DND-41 (cell line): Measurements from ENCODE around the gene STARD4.
A peak's percentile ranks its signal among the peaks of the same experiment; 100 is the strongest.

Source experiments
- ATAC-seq: fragments of 200-7000 bp; cut with Tn5 transposase; 3 replicates; pipeline ENCODE4 v1.9.1; 2021; ENCODE audit warnings: low read depth; ENCODE audit not compliant: insufficient read depth
- DNase-seq: peaks from one replicate; pipeline ENCODE4 v3.0.0-alpha.2; 2020
- H2AFZ ChIP-seq: 2 replicates; pipeline ENCODE4 v1.6.0; 2012; ENCODE audit warnings: low read depth, low read length
- H3K27ac ChIP-seq: 2 replicates; pipeline ENCODE4 v1.5.1; 2012; ENCODE audit warnings: low read length, inconsistent platforms
- H3K27me3 ChIP-seq: fragments of 200-600 bp; sonication (generic); 2 replicates; pipeline ENCODE4 v1.6.0; 2012; ENCODE audit warnings: low read length, mild to moderate bottlenecking, inconsistent platforms; ENCODE audit not compliant: insufficient read depth, poor library complexity
- H3K36me3 ChIP-seq: 2 replicates; pipeline ENCODE4 v1.5.1; 2012; ENCODE audit warnings: low read length, inconsistent platforms; ENCODE audit not compliant: insufficient read depth
- H3K4me1 ChIP-seq: 2 replicates; pipeline ENCODE4 v1.5.1; 2012; ENCODE audit warnings: mild to moderate bottlenecking, low read length; ENCODE audit not compliant: insufficient read depth
- H3K4me2 ChIP-seq: 2 replicates; pipeline ENCODE4 v1.6.0; 2012; ENCODE audit warnings: mild to moderate bottlenecking, moderate library complexity, low read length, inconsistent platforms; ENCODE audit not compliant: insufficient read depth
- H3K4me3 ChIP-seq, 2 experiments: fragments of 200-600 bp in 1 of 2; shearing (Covaris generic) in 1 of 2; 2 replicates each; pipeline ENCODE4 v1.5.1; 2012 to 2016; ENCODE audit warnings: inconsistent platforms in 2 of 2, low read length in 2 of 2, mild to moderate bottlenecking in 2 of 2, low read depth in 1 of 2, moderate library complexity in 1 of 2
- H3K79me2 ChIP-seq: 2 replicates; pipeline ENCODE4 v1.6.0; 2012; ENCODE audit warnings: low read length, inconsistent platforms; ENCODE audit not compliant: insufficient read depth
- H3K9ac ChIP-seq: 2 replicates; pipeline ENCODE4 v1.6.0; 2012; ENCODE audit warnings: low read depth, mild to moderate bottlenecking, inconsistent platforms, low read length, moderate library complexity
- H3K9me3 ChIP-seq: 2 replicates; pipeline ENCODE4 v1.5.1; 2012; ENCODE audit warnings: low read length, moderate library complexity, mild to moderate bottlenecking, inconsistent platforms; ENCODE audit not compliant: insufficient read depth, severe bottlenecking
- H4K20me1 ChIP-seq: 2 replicates; pipeline ENCODE4 v1.6.0; 2012; ENCODE audit warnings: low read length; ENCODE audit not compliant: insufficient read depth
- EZH2 ChIP-seq: IDR thresholded peaks from 3 replicates; pipeline ENCODE4 v1.6.1; 2012; ENCODE audit warnings: borderline replicate concordance, low read depth, mild to moderate bottlenecking, moderate library complexity, low read length, inconsistent platforms; ENCODE audit not compliant: severe bottlenecking
- TF ChIP-seq, protein P1 (sequence below): IDR thresholded peaks from 2 replicates; pipeline ENCODE4 v1.5.1; 2012; ENCODE audit warnings: borderline replicate concordance, low read length, moderate library complexity, mild to moderate bottlenecking; ENCODE audit not compliant: poor library complexity, severe bottlenecking; ENCODE audit errors: extremely low read depth

STARD4 gene

DNA sequence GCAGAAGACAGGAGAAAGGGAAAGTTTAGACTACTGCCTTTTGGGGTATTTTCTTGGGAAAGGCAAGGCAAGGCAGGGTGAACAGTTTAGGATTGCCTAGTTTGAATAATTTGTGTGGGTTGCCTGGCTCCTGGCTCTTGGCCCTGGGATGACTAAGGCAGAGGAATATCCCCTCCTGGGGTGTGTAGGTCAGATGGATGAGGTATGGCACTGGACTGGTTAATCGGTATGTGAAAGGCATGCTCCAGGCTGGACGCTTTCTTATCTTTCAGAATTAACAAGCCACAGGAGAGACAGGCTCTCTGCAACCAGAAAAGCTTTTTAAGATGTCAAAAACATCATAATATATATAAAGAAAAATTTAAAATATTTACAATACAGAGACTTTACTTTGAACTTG is 58.6 kb downstream of the STARD4 start:
- no peak overlapping the region for H3K9ac ChIP-seq

DNA sequence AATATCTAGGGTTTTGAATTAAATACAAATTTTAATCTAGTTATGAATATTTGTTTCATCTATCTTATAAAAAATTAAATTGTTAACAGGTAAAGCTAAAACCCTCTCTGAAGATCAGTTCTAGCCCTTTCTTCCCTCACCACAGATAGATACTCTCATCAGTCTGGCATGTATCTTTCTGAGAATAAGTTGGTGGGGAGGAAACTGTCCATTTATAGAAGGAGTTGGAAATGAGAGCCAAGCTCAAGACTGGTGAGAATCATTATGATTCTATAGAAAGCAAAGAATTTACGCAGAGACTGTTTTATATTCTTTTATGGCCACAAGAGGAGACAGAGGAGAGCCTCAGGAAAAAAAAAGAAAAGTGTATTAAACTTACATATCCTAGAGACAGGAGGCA is 59.0 kb downstream of the STARD4 start:
- Histone ChIP-seq H3K79me2 (no peaks in the 10 kb centered on the region), H3K27me3 (no peaks in the 10 kb centered on the region), H3K4me2 (no peak overlapping the region), H4K20me1 (no peaks in the 10 kb centered on the region), H3K4me3 (no peak overlapping the region), H3K36me3 (peaks cover 5% of the 10 kb centered on the region; the same call in 1 of the 2 replicates), H3K9ac (no peak overlapping the region), H2AFZ (no peak overlapping the region), H3K27ac (no peak overlapping the region), H3K9me3 (no peaks in the 10 kb centered on the region), H3K4me1 (peaks cover 5% of the 10 kb centered on the region)
- TF ChIP-seq, protein P1, sequence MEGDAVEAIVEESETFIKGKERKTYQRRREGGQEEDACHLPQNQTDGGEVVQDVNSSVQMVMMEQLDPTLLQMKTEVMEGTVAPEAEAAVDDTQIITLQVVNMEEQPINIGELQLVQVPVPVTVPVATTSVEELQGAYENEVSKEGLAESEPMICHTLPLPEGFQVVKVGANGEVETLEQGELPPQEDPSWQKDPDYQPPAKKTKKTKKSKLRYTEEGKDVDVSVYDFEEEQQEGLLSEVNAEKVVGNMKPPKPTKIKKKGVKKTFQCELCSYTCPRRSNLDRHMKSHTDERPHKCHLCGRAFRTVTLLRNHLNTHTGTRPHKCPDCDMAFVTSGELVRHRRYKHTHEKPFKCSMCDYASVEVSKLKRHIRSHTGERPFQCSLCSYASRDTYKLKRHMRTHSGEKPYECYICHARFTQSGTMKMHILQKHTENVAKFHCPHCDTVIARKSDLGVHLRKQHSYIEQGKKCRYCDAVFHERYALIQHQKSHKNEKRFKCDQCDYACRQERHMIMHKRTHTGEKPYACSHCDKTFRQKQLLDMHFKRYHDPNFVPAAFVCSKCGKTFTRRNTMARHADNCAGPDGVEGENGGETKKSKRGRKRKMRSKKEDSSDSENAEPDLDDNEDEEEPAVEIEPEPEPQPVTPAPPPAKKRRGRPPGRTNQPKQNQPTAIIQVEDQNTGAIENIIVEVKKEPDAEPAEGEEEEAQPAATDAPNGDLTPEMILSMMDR = no peak
- no peak for TF ChIP-seq EZH2
- ATAC-seq (no peak), DNase-seq (no peak)

More for the DNA sequence above, 58.6 kb downstream of the STARD4 start:
- Histone ChIP-seq H3K4me2 (no peak overlapping the region), H3K79me2 (no peaks in the 10 kb centered on the region), H3K36me3 (peaks cover 5% of the 10 kb centered on the region; the same call in 1 of the 2 replicates), H2AFZ (no peak overlapping the region), H3K27me3 (no peaks in the 10 kb centered on the region), H4K20me1 (no peaks in the 10 kb centered on the region), H3K27ac (no peak overlapping the region), H3K4me1 (peaks cover under 1% of the 10 kb centered on the region; the same call in 1 of the 2 replicates), H3K9me3 (no peaks in the 10 kb centered on the region), H3K4me3 (no peak overlapping the region)
- no peak for DNase-seq
- TF ChIP-seq, protein P1 = no peak
- TF ChIP-seq EZH2 = no peak
- ATAC-seq = no peak

DNA sequence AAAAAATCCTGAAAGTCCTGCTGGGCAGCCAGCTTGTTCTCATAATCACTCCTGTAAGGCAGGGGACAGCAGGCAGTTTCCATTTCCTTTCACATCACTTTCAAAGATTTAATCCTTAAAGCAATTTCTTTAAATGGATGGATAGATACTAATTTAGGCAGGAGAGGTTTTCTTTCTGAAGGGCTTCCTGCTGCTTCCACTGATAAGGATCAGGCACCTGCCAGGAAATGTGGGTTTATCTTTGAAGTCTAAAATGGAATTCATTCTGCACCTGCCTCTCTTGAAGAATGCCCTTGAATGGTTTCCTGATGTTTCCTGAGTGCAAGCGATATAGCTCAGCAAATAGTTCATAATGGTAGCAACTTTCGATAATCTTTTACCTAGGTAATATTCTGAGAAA is 64.5 kb downstream of the STARD4 start:
- Histone ChIP-seq H3K4me2 (peak overlapping the region; percentile 54), H3K9ac (0 out of 2 replicates have a peak overlapping the region, but pooled peaks have one; percentile 13)

More for the DNA sequence above, 64.5 kb downstream of the STARD4 start:
- peak; percentile 90 for ATAC-seq
- Histone ChIP-seq H3K27me3 (no peaks in the 10 kb centered on the region), H3K4me1 (peaks cover 24% of the 10 kb centered on the region), H4K20me1 (no peaks in the 10 kb centered on the region), H3K36me3 (peaks cover 5% of the 10 kb centered on the region; the same call in 1 of the 2 replicates), H3K4me3 (no peak overlapping the region), H3K9me3 (no peaks in the 10 kb centered on the region), H2AFZ (no peak overlapping the region), H3K27ac (peak overlapping the region; percentile 56), H3K79me2 (no peaks in the 10 kb centered on the region)
- TF ChIP-seq, protein P1 = no peak
- no peak for TF ChIP-seq EZH2
- DNase-seq = peak; percentile 60
